ENCODE data around the gene PCSK4.

PCSK4 gene

DNA sequence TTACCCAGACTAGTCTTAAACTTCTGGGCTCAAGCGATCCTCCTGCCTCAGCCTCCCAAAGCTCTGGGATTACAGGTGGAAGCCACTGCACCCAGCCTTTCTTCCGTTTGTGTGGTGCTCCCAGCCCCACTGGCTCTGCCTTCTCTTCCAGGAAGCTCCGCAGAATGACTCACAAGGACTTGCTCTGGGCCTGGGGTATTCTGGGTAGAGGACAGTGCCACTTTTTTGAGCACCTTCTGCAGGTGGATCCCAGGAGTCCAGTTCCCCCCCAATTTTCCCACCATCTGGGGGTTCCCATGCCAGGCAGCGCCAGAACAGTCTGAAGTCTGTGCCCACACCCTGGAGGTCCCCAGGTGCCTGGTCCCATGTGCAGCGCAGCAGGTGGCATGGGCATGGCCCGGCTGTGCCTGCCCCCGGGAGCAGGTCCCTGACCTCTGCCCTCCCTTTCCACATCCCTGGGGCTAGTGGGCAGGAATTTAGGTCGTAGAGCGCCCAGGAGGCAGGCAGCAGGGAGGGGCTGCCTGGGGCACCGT is 2.4 kb upstream of the PCSK4 start:
- H3K27me3 Mint-ChIP-seq = peaks cover 21 to 33% of the 10 kb centered on the region in 2 donors
- no peak overlapping the region for H3K27ac Mint-ChIP-seq
- ATAC-seq (replicated peaks) (no peak), DNase-seq (no peak)
- no peak overlapping the region for H3K4me3 Mint-ChIP-seq
- H3K36me3 Mint-ChIP-seq = no peaks in the 10 kb centered on the region
- peaks cover 9 to 14% of the 10 kb centered on the region in 2 donors for H3K4me1 Mint-ChIP-seq
- H3K9me3 Mint-ChIP-seq = no peaks in the 10 kb centered on the region

- Mint-ChIP-seq H3K27ac (no peak overlapping the region), H3K9me3 (no peaks in the 10 kb centered on the region), H3K4me3 (peak overlapping the region; percentile 61 to 62), H3K36me3 (no peaks in the 10 kb centered on the region), H3K4me1 (peaks cover 9 to 14% of the 10 kb centered on the region in 2 donors), H3K27me3 (peaks cover 18 to 29% of the 10 kb centered on the region in 2 donors)
- ATAC-seq (replicated peaks) (no peak), DNase-seq (no peak)
Measured at GRCh38 chr19:1491849-1492170, 1.7 kb upstream of the PCSK4 start.

- Mint-ChIP-seq H3K36me3 (no peaks in the 10 kb centered on the region), H3K27ac (peak within 1 kb of the TSS; percentile 90), H3K9me3 (no peaks in the 10 kb centered on the region), H3K27me3 (peaks cover 14 to 27% of the 10 kb centered on the region in 2 donors), H3K4me1 (peaks cover 9 to 14% of the 10 kb centered on the region in 2 donors), H3K4me3 (peak within 1 kb of the TSS; percentile 87 to 93)
- DNase-seq (no peak), ATAC-seq (replicated peaks) (no peak)
Measured at GRCh38 chr19:1491114-1491848, 1.1 kb upstream of the PCSK4 start, which contains the start of gene REEP6. Gene REEP6 (plus strand): TSS chr19:1491181. CDS start chr19:1491270, 89 bp downstream.

- Mint-ChIP-seq H3K4me1 (peaks cover 9 to 14% of the 10 kb centered on the region in 2 donors), H3K36me3 (no peaks in the 10 kb centered on the region), H3K9me3 (no peaks in the 10 kb centered on the region), H3K27ac (no peak overlapping the region), H3K4me3 (peak overlapping the region; percentile 62 to 87), H3K27me3 (peaks cover 14 to 22% of the 10 kb centered on the region in 2 donors)
- DNase-seq (no peak), ATAC-seq (replicated peaks) (no peak)
Measured at GRCh38 chr19:1489463-1490310, 463 bp downstream of the PCSK4 start.

GRCh38 chr19:1488282-1488601 is 1.9 kb downstream of the PCSK4 start:
- Mint-ChIP-seq H3K36me3 (no peaks in the 10 kb centered on the region), H3K9me3 (no peaks in the 10 kb centered on the region), H3K27ac (no peak overlapping the region)

GRCh38 chr19:1487576-1488281 is 2.4 kb downstream of the PCSK4 start:
- Mint-ChIP-seq H3K27me3 (peaks cover 13 to 18% of the 10 kb centered on the region in 2 donors), H3K4me1 (peaks cover 9 to 14% of the 10 kb centered on the region in 2 donors), H3K27ac (no peak overlapping the region), H3K9me3 (no peaks in the 10 kb centered on the region), H3K4me3 (no peak overlapping the region), H3K36me3 (no peaks in the 10 kb centered on the region)
- DNase-seq (no peak), ATAC-seq (replicated peaks) (no peak)

More at GRCh38 chr19:1488282-1488601, 1.9 kb downstream of the PCSK4 start:
- Mint-ChIP-seq H3K4me3 (no peak overlapping the region), H3K27me3 (peaks cover 14 to 22% of the 10 kb centered on the region in 2 donors), H3K4me1 (peaks cover 9 to 14% of the 10 kb centered on the region in 2 donors)
- no peak for DNase-seq
- ATAC-seq (replicated peaks) = no peak

DNA sequence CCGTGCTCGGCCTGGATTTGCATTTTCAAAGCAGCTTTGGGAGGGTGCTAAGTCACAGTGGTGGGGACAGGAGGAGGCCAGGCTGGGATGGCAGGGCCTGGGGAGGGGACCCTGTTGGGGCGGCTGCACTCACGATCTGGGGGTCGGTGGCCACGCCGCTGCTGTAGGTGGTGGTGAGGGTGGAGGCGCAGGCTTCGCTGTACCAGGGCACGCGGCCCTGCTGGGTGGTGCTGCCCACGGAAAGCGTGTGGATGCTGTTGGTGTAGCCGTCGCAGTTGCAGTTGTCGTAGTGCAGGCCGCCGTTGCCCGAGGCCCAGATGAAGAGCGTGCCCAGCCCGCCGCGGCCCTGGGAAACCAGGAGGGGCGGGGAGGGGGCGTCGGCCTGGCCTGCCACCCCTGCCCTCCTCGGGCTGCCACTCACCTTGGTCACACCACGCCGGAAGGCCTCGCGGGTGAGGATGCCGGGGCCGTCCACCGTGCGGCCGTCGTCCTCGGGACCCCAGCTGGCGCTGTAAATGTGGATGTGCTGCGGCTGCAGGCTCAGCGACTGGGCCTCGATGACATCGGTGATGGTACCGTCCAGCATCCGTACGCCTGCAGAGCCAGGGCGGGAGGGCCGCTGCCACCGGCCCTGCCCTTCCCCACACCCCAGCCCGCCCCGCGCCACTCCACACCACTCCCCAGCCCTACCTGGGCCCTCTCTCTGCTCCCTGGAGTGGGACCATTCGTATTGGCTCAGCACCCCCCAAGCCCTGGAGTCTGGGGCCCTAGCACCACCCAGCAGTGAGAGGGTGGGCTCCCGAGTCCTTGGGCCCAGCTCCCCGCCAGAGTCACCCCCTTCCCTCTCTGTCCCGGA is 3.2 kb downstream of the PCSK4 start:
- no peak overlapping the region for H3K27ac Mint-ChIP-seq
- peaks cover 9 to 12% of the 10 kb centered on the region in 2 donors for H3K27me3 Mint-ChIP-seq
- no peak overlapping the region for H3K4me3 Mint-ChIP-seq
- DNase-seq (no peak), ATAC-seq (replicated peaks) (no peak)
- no peaks in the 10 kb centered on the region for H3K9me3 Mint-ChIP-seq
- H3K4me1 Mint-ChIP-seq = peaks cover 9 to 14% of the 10 kb centered on the region in 2 donors
- H3K36me3 Mint-ChIP-seq = no peaks in the 10 kb centered on the region

- H3K36me3 Mint-ChIP-seq = peaks cover 2 to 3% of the 10 kb centered on the region in 2 donors
Measured at GRCh38 chr19:1483979-1484428, 6.1 kb downstream of the PCSK4 start.

GRCh38 chr19:1483131-1483978 is 6.8 kb downstream of the PCSK4 start:
- H3K27me3 Mint-ChIP-seq = peaks cover 2 to 4% of the 10 kb centered on the region in 2 donors
- peaks cover 4 to 5% of the 10 kb centered on the region in 2 donors for H3K36me3 Mint-ChIP-seq
- H3K4me1 Mint-ChIP-seq = peaks cover 5 to 12% of the 10 kb centered on the region in 2 donors
- no peak for DNase-seq
- no peaks in the 10 kb centered on the region for H3K9me3 Mint-ChIP-seq
- no peak for ATAC-seq (replicated peaks)
- no peak overlapping the region for H3K4me3 Mint-ChIP-seq
- no peak overlapping the region for H3K27ac Mint-ChIP-seq

More at GRCh38 chr19:1483979-1484428, 6.1 kb downstream of the PCSK4 start:
- Mint-ChIP-seq H3K27me3 (peaks cover 5 to 7% of the 10 kb centered on the region in 2 donors), H3K27ac (no peak overlapping the region), H3K4me1 (peaks cover 4 to 11% of the 10 kb centered on the region in 2 donors), H3K4me3 (no peak overlapping the region), H3K9me3 (no peaks in the 10 kb centered on the region)
- no peak for DNase-seq
- no peak for ATAC-seq (replicated peaks)

- Mint-ChIP-seq H3K4me1 (peaks cover 8 to 18% of the 10 kb centered on the region in 2 donors), H3K27me3 (no peaks in the 10 kb centered on the region), H3K9me3 (no peaks in the 10 kb centered on the region), H3K36me3 (peaks cover 6% of the 10 kb centered on the region in 2 donors), H3K4me3 (no peak overlapping the region), H3K27ac (no peak overlapping the region)
- ATAC-seq (replicated peaks) (no peak), DNase-seq (no peak)
Measured at GRCh38 chr19:1482361-1483130, 7.6 kb downstream of the PCSK4 start.

GRCh38 chr19:1481893-1482360 is 8.2 kb downstream of the PCSK4 start:
- no peak for DNase-seq
- no peak overlapping the region for H3K4me3 Mint-ChIP-seq
- peaks cover 13 to 25% of the 10 kb centered on the region in 2 donors for H3K4me1 Mint-ChIP-seq
- no peaks in the 10 kb centered on the region for H3K9me3 Mint-ChIP-seq
- H3K36me3 Mint-ChIP-seq = peaks cover 7 to 12% of the 10 kb centered on the region in 2 donors
- ATAC-seq (replicated peaks) = no peak
- no peak overlapping the region for H3K27ac Mint-ChIP-seq
- no peaks in the 10 kb centered on the region for H3K27me3 Mint-ChIP-seq
